Esophagus squamous epithelium (tissue), 4 donors: ENCODE measurements around the gene PRC1.

Source experiments
- CTCF ChIP-seq, 6 experiments: fragments of 450-650 bp in 4 of 6; fragments of 200-600 bp in 2 of 6; sonication (generic) in 2 of 6; IDR thresholded peaks; one replicate each; pipeline ENCODE4 v1.5.1; 2016 to 2019; ENCODE audit warnings: antibody characterized with exemption in 6 of 6, mild to moderate bottlenecking in 4 of 6, moderate library complexity in 4 of 6
- POLR2A ChIP-seq, 4 donors: fragments of 450-650 bp; IDR thresholded peaks; one replicate each; pipeline ENCODE4 v1.6.1; 2017; ENCODE audit warnings: antibody characterized with exemption in 4 of 4, mild to moderate bottlenecking in 4 of 4, moderate library complexity in 3 of 4

- peak; percentile 83 to 93 (median 90) for TF ChIP-seq CTCF (IDR thresholded peaks at IDR 0.05)
- TF ChIP-seq POLR2A (IDR thresholded peaks at IDR 0.05): no peak
Observed at GRCh38 chr15:90934256-90934948, 59.9 kb downstream of the PRC1 start.
